GM23338 (cell line): ENCODE measurements around the gene ADAMTS19. TPM values are rescaled to one million over a fixed set of nuclear protein-coding genes. Genes with fewer than 3 reads are reported as not detected.

Experiments
- ATAC-seq: fragments of 200-7000 bp; cut with Tn5 transposase; 3 replicates; pipeline ENCODE4 v1.9.1; 2020
- DNase-seq: peaks from one replicate; pipeline ENCODE4 v3.0.0-alpha.2; 2015; ENCODE audit warnings: low spot score
- H2AFZ ChIP-seq: fragments of 200-600 bp; sonication (generic); 2 replicates; pipeline ENCODE4 v1.8.0; 2016; ENCODE audit warnings: antibody characterized with exemption, mild to moderate bottlenecking, moderate library complexity
- H3F3A ChIP-seq: fragments of 200-600 bp; sonication (generic); replicated peaks from 2 replicates; pipeline ENCODE4 v1.8.0; 2017; ENCODE audit warnings: antibody characterized with exemption, mixed run types, low read depth
- H3K27ac ChIP-seq: fragments of 200-600 bp; sonication (generic); 2 replicates; pipeline ENCODE4 v1.6.1; 2016; ENCODE audit warnings: low read depth
- H3K27me3 ChIP-seq: fragments of 200-600 bp; sonication (generic); 2 replicates; pipeline ENCODE4 v1.8.0; 2016; ENCODE audit warnings: mild to moderate bottlenecking, mixed run types, moderate library complexity; ENCODE audit not compliant: insufficient read depth
- H3K36me3 ChIP-seq: fragments of 200-600 bp; sonication (generic); 2 replicates; pipeline ENCODE4 v1.8.0; 2016; ENCODE audit warnings: mild to moderate bottlenecking; ENCODE audit not compliant: insufficient read depth
- H3K4me1 ChIP-seq: fragments of 200-600 bp; sonication (generic); 2 replicates; pipeline ENCODE4 v1.8.0; 2016; ENCODE audit warnings: mild to moderate bottlenecking, moderate library complexity; ENCODE audit not compliant: insufficient read depth
- H3K4me2 ChIP-seq: fragments of 200-600 bp; sonication (generic); 2 replicates; pipeline ENCODE4 v1.7.1; 2017; ENCODE audit warnings: mixed run types
- H3K4me3 ChIP-seq: fragments of 200-600 bp; sonication (generic); 2 replicates; pipeline ENCODE4 v1.6.1; 2016; ENCODE audit warnings: mixed run types
- H3K79me2 ChIP-seq: fragments of 200-600 bp; sonication (generic); replicated peaks from 2 replicates; pipeline ENCODE4 v1.8.0; 2017; ENCODE audit warnings: mild to moderate bottlenecking; ENCODE audit not compliant: insufficient read depth
- H3K9me2 ChIP-seq: fragments of 200-600 bp; sonication (generic); 2 replicates; pipeline ENCODE4 v1.8.0; 2017; ENCODE audit not compliant: insufficient read depth
- H4K20me1 ChIP-seq: fragments of 200-600 bp; sonication (generic); replicated peaks from 2 replicates; pipeline ENCODE4 v1.8.0; 2017; ENCODE audit warnings: mild to moderate bottlenecking; ENCODE audit not compliant: insufficient read depth
- H3K27ac Mint-ChIP-seq: 2 replicates; pipeline ENCODE4 v1.8.0; 2020; ENCODE audit warnings: inconsistent platforms, mild to moderate bottlenecking, moderate library complexity, mixed read lengths
- H3K27me3 Mint-ChIP-seq: 3 replicates; pipeline ENCODE4 v1.8.0; 2022; ENCODE audit warnings: low read depth, mild to moderate bottlenecking, moderate library complexity, mixed read lengths, inconsistent platforms; ENCODE audit not compliant: insufficient read depth, poor library complexity
- H3K36me3 Mint-ChIP-seq: 3 replicates; pipeline ENCODE4 v1.8.0; 2021; ENCODE audit warnings: low read depth, mild to moderate bottlenecking, inconsistent platforms, moderate library complexity, mixed read lengths
- H3K4me1 Mint-ChIP-seq: 3 replicates; pipeline ENCODE4 v1.8.0; 2020; ENCODE audit warnings: mild to moderate bottlenecking, inconsistent platforms, mixed read lengths
- H3K4me3 Mint-ChIP-seq: 3 replicates; pipeline ENCODE4 v1.8.0; 2021; ENCODE audit warnings: moderate library complexity, mild to moderate bottlenecking, inconsistent platforms, mixed read lengths
- H3K9me3 Mint-ChIP-seq: 3 replicates; pipeline ENCODE4 v1.8.0; 2020; ENCODE audit warnings: moderate library complexity, mild to moderate bottlenecking, inconsistent platforms, mixed read lengths
- CREB1 ChIP-seq: fragments of 250-450 bp; sonication (Bioruptor Pico); IDR thresholded peaks from 2 replicates; pipeline ENCODE4 v1.5.0; 2020; ENCODE audit warnings: low read depth, mild to moderate bottlenecking, moderate library complexity
- EZH2 ChIP-seq: fragments of 200-600 bp; sonication (generic); IDR thresholded peaks from one replicate; pipeline ENCODE4 v1.8.0; 2017; ENCODE audit warnings: antibody characterized with exemption, mild to moderate bottlenecking, low read depth; ENCODE audit not compliant: unreplicated experiment
- EZH2phosphoT487 ChIP-seq: fragments of 200-600 bp; sonication (generic); IDR thresholded peaks from one replicate; pipeline ENCODE4 v1.8.1; 2018; ENCODE audit warnings: antibody characterized with exemption; ENCODE audit not compliant: unreplicated experiment
- JUNB ChIP-seq: IDR thresholded peaks from one replicate; pipeline ENCODE4 v1.6.1; 2016; ENCODE audit warnings: antibody characterized with exemption; ENCODE audit not compliant: unreplicated experiment
- NANOG ChIP-seq: IDR thresholded peaks from 2 replicates; pipeline ENCODE4 v1.6.1; 2016; ENCODE audit warnings: antibody characterized with exemption, borderline replicate concordance
- POLR2AphosphoS5 ChIP-seq: IDR thresholded peaks from 2 replicates; pipeline ENCODE4 v1.6.1; 2016; ENCODE audit warnings: antibody characterized with exemption, low read depth
- STAT1 ChIP-seq: IDR thresholded peaks from one replicate; pipeline ENCODE4 v1.6.1; 2016; ENCODE audit warnings: antibody characterized with exemption; ENCODE audit not compliant: unreplicated experiment
- ZNF114 ChIP-seq: fragments of 250-450 bp; sonication (Bioruptor Pico); IDR thresholded peaks from 2 replicates; pipeline ENCODE4 v1.5.0; 2020; ENCODE audit warnings: mild to moderate bottlenecking, moderate library complexity
- ZNF331 ChIP-seq: fragments of 250-450 bp; sonication (Bioruptor Pico); IDR thresholded peaks from 2 replicates; pipeline ENCODE4 v1.5.0; 2020; ENCODE audit warnings: low read depth, mild to moderate bottlenecking, moderate library complexity
- polyA plus RNA-seq: library from polyadenylated mRNA; unstranded; fragments of >200 nt; fragmentation: Nextera tagmentation; extraction: Ambion mirVana; gene quantifications from 2 replicates; pipeline ENCODE4 v1.2.1, GENCODE V29; 2016
- total RNA-seq: library from RNA; depleted of rRNA; stranded (reverse); fragments of >200 nt; shearing (Covaris generic); gene quantifications from 2 replicates; pipeline ENCODE4 v1.2.3, GENCODE V29; 2014
- TF ChIP-seq, protein P1 (sequence below): IDR thresholded peaks from one replicate; pipeline ENCODE4 v1.6.1; 2018; ENCODE audit warnings: antibody characterized with exemption; ENCODE audit not compliant: unreplicated experiment
- TF ChIP-seq, protein P2 (sequence below): IDR thresholded peaks from 2 replicates; pipeline ENCODE4 v1.6.1; 2016; ENCODE audit warnings: antibody characterized with exemption
- TF ChIP-seq, protein P3 (sequence below): fragments of 250-450 bp; sonication (Bioruptor Pico); IDR thresholded peaks from 2 replicates; pipeline ENCODE4 v1.5.0; 2020; ENCODE audit warnings: mild to moderate bottlenecking, moderate library complexity
- TF ChIP-seq, protein P4 (sequence below), 2 experiments: fragments of 200-600 bp in 1 of 2; sonication (generic) in 1 of 2; conservative IDR thresholded peaks; 2 replicates each; pipeline versions ENCODE4 v1.5.1 to v1.6.1; 2016 to 2017; ENCODE audit warnings: antibody characterized with exemption in 2 of 2, low read depth in 2 of 2, mild to moderate bottlenecking in 2 of 2, moderate library complexity in 1 of 2

ADAMTS19 gene
- total and polyA plus RNA-seq, 2 experiments from 2014 or later, result 6.0 to 27.4 TPM

DNA sequence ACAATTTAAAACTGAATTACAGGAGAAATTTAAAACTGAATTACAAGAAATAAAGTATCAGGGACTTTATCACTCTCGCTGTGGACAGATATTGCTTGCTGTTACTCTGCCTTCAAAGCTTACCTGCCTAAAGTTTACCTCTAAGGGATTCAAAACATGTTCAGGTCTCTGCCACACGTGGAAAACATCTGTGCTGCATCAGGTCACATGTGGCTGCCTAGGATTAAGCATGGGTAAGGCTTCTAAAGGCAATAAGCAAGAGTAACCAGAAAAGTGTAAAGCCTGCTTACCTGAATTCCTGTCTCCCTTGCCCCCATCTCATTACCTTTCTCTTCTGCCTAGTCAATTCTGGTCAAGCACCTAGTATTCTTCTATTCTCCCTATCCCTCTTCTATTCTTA, 306.7 kb downstream of the ADAMTS19 start:
- H3K4me3 Mint-ChIP-seq, result no peak overlapping the region
- Histone ChIP-seq H3K36me3 (no peaks in the 10 kb centered on the region), H4K20me1 (no peaks in the 10 kb centered on the region), H3K27me3 (no peaks in the 10 kb centered on the region), H3K4me1 (peaks cover 5% of the 10 kb centered on the region), H3K79me2 (no peaks in the 10 kb centered on the region), H3K27ac (no peak overlapping the region; the same call in 1 of the 2 replicates), H3F3A (no peaks in the 10 kb centered on the region), H3K9me2 (no peaks in the 10 kb centered on the region), H3K4me2 (no peak overlapping the region), H2AFZ (no peak overlapping the region), H3K4me3 (no peak overlapping the region)
- H3K4me1 Mint-ChIP-seq, result peaks cover 13% of the 10 kb centered on the region; the same call in 2 of the 3 replicates
- no peaks in the 10 kb centered on the region for H3K9me3 Mint-ChIP-seq
- no peaks in the 10 kb centered on the region for H3K27me3 Mint-ChIP-seq
- H3K27ac Mint-ChIP-seq, result no peak overlapping the region
- TF ChIP-seq, protein P1, sequence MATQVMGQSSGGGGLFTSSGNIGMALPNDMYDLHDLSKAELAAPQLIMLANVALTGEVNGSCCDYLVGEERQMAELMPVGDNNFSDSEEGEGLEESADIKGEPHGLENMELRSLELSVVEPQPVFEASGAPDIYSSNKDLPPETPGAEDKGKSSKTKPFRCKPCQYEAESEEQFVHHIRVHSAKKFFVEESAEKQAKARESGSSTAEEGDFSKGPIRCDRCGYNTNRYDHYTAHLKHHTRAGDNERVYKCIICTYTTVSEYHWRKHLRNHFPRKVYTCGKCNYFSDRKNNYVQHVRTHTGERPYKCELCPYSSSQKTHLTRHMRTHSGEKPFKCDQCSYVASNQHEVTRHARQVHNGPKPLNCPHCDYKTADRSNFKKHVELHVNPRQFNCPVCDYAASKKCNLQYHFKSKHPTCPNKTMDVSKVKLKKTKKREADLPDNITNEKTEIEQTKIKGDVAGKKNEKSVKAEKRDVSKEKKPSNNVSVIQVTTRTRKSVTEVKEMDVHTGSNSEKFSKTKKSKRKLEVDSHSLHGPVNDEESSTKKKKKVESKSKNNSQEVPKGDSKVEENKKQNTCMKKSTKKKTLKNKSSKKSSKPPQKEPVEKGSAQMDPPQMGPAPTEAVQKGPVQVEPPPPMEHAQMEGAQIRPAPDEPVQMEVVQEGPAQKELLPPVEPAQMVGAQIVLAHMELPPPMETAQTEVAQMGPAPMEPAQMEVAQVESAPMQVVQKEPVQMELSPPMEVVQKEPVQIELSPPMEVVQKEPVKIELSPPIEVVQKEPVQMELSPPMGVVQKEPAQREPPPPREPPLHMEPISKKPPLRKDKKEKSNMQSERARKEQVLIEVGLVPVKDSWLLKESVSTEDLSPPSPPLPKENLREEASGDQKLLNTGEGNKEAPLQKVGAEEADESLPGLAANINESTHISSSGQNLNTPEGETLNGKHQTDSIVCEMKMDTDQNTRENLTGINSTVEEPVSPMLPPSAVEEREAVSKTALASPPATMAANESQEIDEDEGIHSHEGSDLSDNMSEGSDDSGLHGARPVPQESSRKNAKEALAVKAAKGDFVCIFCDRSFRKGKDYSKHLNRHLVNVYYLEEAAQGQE, result no peak
- TF ChIP-seq JUNB (no peak), NANOG (no peak), ZNF331 (CRISPR knock-in tag) (no peak), POLR2AphosphoS5 (no peak), CREB1 (CRISPR knock-in tag) (no peak), ZNF114 (CRISPR knock-in tag) (no peak), EZH2 (no peak), STAT1 (no peak), EZH2phosphoT487 (no peak)
- TF ChIP-seq, protein P2, sequence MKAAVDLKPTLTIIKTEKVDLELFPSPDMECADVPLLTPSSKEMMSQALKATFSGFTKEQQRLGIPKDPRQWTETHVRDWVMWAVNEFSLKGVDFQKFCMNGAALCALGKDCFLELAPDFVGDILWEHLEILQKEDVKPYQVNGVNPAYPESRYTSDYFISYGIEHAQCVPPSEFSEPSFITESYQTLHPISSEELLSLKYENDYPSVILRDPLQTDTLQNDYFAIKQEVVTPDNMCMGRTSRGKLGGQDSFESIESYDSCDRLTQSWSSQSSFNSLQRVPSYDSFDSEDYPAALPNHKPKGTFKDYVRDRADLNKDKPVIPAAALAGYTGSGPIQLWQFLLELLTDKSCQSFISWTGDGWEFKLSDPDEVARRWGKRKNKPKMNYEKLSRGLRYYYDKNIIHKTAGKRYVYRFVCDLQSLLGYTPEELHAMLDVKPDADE, result no peak
- TF ChIP-seq, protein P3, sequence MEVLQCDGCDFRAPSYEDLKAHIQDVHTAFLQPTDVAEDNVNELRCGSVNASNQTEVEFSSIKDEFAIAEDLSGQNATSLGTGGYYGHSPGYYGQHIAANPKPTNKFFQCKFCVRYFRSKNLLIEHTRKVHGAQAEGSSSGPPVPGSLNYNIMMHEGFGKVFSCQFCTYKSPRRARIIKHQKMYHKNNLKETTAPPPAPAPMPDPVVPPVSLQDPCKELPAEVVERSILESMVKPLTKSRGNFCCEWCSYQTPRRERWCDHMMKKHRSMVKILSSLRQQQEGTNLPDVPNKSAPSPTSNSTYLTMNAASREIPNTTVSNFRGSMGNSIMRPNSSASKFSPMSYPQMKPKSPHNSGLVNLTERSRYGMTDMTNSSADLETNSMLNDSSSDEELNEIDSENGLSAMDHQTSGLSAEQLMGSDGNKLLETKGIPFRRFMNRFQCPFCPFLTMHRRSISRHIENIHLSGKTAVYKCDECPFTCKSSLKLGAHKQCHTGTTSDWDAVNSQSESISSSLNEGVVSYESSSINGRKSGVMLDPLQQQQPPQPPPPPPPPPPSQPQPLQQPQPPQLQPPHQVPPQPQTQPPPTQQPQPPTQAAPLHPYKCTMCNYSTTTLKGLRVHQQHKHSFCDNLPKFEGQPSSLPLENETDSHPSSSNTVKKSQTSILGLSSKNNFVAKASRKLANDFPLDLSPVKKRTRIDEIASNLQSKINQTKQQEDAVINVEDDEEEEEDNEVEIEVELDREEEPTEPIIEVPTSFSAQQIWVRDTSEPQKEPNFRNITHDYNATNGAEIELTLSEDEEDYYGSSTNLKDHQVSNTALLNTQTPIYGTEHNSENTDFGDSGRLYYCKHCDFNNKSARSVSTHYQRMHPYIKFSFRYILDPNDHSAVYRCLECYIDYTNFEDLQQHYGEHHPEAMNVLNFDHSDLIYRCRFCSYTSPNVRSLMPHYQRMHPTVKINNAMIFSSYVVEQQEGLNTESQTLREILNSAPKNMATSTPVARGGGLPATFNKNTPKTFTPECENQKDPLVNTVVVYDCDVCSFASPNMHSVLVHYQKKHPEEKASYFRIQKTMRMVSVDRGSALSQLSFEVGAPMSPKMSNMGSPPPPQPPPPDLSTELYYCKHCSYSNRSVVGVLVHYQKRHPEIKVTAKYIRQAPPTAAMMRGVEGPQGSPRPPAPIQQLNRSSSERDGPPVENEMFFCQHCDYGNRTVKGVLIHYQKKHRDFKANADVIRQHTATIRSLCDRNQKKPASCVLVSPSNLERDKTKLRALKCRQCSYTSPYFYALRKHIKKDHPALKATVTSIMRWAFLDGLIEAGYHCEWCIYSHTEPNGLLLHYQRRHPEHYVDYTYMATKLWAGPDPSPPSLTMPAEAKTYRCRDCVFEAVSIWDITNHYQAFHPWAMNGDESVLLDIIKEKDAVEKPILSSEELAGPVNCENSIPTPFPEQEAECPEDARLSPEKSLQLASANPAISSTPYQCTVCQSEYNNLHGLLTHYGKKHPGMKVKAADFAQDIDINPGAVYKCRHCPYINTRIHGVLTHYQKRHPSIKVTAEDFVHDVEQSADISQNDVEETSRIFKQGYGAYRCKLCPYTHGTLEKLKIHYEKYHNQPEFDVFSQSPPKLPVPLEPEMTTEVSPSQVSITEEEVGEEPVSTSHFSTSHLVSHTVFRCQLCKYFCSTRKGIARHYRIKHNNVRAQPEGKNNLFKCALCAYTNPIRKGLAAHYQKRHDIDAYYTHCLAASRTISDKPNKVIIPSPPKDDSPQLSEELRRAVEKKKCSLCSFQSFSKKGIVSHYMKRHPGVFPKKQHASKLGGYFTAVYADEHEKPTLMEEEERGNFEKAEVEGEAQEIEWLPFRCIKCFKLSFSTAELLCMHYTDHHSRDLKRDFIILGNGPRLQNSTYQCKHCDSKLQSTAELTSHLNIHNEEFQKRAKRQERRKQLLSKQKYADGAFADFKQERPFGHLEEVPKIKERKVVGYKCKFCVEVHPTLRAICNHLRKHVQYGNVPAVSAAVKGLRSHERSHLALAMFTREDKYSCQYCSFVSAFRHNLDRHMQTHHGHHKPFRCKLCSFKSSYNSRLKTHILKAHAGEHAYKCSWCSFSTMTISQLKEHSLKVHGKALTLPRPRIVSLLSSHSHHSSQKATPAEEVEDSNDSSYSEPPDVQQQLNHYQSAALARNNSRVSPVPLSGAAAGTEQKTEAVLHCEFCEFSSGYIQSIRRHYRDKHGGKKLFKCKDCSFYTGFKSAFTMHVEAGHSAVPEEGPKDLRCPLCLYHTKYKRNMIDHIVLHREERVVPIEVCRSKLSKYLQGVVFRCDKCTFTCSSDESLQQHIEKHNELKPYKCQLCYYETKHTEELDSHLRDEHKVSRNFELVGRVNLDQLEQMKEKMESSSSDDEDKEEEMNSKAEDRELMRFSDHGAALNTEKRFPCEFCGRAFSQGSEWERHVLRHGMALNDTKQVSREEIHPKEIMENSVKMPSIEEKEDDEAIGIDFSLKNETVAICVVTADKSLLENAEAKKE, result no peak
- TF ChIP-seq, protein P4, sequence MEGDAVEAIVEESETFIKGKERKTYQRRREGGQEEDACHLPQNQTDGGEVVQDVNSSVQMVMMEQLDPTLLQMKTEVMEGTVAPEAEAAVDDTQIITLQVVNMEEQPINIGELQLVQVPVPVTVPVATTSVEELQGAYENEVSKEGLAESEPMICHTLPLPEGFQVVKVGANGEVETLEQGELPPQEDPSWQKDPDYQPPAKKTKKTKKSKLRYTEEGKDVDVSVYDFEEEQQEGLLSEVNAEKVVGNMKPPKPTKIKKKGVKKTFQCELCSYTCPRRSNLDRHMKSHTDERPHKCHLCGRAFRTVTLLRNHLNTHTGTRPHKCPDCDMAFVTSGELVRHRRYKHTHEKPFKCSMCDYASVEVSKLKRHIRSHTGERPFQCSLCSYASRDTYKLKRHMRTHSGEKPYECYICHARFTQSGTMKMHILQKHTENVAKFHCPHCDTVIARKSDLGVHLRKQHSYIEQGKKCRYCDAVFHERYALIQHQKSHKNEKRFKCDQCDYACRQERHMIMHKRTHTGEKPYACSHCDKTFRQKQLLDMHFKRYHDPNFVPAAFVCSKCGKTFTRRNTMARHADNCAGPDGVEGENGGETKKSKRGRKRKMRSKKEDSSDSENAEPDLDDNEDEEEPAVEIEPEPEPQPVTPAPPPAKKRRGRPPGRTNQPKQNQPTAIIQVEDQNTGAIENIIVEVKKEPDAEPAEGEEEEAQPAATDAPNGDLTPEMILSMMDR (conservative IDR thresholded peaks at IDR 0.05; ENCODE audit: low read depth in 2 of 2), result no peak
- ATAC-seq (no peak), DNase-seq (no peak)
- H3K36me3 Mint-ChIP-seq, result no peaks in the 10 kb centered on the region
